GM18505 (cell line): ENCODE results near the gene UBLCP1.
"Not testable (repeated sequence)": the region's sequence is repeated elsewhere in the genome, so short reads cannot be mapped to it uniquely, and the experiment has no call there.

Experiments used
- ATAC-seq: cut with Tn5 transposase; IDR thresholded peaks from one replicate; pipeline ENCODE4 v1.9.1; 2021; ENCODE audit not compliant: unreplicated experiment
- POLR2A ChIP-seq: IDR thresholded peaks from 4 replicates; pipeline ENCODE4 v1.6.1; 2011; ENCODE audit warnings: borderline replicate concordance; ENCODE audit not compliant: insufficient read depth, insufficient read length; ENCODE audit errors: extremely low read depth

The UBLCP1 gene

DNA sequence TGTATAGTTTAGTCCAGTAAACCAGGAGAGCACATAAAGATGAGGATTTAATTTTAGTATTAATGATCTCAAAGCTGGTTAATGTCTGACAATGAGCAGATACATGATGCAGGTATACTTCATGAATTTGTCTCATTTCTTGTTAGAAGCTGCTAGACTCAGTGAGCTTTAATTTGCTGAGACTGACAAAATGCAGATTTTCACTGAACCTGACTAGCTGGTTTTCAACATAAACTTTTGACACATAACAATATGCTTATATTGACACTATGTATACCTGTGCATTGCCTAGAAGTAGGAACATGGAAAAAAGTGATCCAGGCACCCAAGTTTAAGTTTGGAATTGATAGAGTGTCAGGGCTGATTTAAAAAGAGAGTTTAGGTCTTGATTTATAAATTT is 10.8 kb downstream of the UBLCP1 start:
- no peak for ATAC-seq
- no peak for TF ChIP-seq POLR2A

DNA sequence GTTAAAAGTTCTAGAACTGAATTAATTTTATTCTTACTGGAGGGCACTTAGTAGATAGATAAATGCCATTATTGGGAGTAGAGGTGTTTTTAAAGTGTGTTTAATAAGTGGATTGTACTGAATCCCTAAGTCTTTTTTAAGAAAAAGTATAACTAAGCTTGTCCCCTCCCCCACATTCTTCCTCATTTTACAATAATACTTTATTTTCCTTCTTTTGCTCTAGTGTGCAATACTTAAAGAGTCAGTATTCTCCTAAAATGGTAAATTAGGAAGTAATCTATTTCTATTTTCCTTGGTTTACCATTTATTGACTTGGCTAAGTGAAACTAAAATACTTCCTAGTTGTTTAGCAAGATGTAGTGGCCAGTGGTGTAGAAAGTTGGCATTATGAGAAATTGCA is 11.6 kb downstream of the UBLCP1 start:
- no peak for TF ChIP-seq POLR2A
- no peak for ATAC-seq

DNA sequence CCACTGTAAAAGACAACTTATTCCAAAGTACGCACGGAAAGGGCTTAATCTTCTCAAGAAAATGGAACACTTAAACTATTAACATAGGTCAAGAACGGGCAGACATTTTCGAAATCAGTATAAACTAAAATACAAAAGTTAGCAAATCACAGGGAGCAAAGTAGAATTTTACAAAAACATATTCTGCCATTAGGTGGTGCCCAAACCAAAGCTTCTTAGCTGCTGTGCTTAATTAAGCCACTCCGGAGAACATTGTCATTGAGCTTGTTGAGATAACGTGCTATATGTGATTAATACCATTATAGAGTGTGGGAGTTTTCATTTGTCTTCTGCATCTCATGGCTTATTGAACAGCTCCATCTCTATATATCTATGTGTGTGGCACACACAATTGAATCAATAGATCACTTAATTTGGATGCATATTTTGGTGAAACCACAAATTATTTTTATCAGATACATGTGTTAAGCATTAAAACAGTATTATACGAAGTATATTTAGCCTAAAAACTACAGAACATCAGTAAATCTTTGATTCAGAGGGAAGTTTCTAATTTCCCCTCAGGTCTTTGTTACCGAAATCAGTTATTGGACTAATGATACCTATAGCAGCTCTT is 23.4 kb downstream of the UBLCP1 start:
- no peak for TF ChIP-seq POLR2A
- no peak for ATAC-seq

DNA sequence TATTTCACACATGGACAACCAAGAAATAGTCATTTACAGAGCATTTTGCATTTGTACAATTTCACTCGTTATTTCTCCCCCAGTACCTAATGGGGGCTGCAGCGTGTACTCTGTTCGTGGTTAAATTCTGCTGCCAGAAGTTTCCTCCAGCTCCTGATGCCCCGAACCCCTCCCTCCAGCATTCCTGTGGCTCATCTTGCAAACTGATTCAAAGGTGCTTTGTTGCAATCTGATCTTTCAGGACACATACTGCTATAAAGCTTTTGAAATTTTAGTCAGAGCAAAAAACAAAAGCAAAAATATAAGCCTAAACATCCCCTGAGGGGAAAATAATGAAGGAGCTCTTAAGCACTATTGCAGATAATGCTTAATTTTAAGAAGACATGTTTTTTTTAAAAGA is 27.7 kb downstream of the UBLCP1 start:
- no peak for TF ChIP-seq POLR2A
- ATAC-seq: no peak

DNA sequence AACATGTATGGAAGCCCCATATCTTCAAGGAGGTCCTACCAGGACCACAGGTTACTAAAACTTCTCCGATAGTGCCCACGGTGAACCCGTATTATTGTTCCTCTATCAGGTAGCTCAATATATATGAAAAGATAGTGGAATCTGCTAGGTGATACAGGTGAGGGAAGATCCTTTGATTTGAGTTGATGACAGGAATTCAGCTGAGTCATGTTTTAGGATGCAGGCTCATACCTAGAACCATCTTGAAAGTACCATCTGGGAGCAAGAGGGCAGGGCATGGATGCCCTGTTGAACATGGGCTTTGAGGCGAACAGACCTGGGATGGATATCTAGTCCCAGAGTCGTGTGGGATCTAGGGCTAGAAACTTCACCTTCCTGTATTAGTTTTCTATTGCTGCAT is 31.8 kb downstream of the UBLCP1 start:
- no peak for ATAC-seq
- TF ChIP-seq POLR2A: no peak

DNA sequence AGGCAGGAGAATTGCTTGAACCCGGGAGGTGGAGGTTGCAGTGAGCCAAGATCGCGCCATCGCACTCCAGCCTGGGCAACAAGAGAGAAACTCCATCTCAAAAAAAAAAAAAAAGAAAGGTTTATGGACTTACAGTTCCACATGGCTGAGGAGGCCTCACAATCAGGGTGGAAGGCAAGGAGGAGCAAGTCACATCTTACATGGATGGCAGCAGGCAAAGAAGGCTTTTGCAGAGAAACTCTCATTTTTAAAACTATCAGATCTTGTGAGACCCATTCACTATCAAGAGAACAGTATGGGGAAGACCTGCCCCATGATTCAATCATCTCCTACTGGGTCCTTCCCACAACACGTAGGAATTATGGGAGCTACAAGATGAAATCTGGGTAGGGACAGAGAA is 34.2 kb downstream of the UBLCP1 start:
- ATAC-seq: not testable (repeated sequence)

DNA sequence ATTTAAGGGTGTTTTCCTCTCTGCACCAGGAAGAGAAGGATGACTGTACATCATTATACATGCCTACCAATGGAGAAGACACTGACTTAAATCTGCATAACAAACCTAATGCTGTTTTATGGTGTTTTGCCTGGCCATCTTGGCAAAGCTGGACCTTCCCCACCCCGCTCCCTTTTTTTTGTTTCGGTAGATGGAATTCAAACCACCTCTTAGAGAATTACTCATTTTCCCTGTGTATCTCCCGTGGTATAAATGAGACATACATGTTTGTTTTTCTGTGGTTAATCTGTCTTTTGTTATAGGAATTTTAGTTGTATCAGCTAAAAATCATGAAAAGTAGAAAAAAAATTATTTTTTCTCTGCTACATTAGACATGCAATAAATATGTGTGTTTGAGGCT is 38.4 kb downstream of the UBLCP1 start:
- no peak for TF ChIP-seq POLR2A
- no peak for ATAC-seq

DNA sequence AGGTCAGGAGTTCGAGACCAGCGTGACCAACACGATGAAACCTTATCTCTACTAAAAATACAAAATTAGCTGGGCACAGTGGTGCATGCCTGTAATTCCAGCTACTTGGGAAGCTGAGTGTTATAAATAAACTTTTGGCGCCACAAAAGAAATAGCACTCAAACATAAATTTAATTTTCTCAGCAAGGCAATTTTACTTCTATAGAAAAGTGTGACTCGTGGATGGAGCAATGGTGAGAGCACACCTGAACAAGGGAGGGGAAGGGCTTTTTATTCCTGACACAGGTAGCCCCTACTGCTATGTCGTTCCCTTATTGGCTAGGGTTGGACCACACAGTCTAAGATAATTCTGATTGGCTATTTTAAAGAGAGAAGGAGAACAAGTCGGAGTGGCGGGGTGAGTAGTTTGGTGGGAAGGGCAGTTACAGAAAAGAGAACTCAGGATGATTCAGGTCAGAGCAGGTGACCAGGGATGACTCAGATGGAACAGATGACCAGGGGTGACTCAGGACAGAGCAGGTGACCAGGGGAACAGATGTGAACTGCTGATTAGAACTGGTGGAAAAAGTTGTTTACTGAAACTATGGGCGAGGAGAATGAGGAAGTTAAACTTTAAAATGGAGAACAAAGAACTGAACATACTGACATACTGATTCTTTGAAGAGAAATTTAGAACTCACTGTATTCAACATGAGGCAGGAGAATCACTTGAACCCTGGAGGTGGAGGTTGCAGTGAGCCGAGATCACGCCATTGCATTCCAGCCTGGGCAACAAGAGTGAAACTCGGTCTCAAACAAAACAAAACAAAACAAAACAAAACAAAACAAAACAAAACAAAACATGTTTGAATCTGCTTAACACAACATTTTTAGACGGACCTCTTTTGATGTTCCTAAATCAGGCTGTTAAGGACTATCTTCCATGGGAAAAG is 39.1 kb downstream of the UBLCP1 start:
- not testable (repeated sequence) for ATAC-seq

DNA sequence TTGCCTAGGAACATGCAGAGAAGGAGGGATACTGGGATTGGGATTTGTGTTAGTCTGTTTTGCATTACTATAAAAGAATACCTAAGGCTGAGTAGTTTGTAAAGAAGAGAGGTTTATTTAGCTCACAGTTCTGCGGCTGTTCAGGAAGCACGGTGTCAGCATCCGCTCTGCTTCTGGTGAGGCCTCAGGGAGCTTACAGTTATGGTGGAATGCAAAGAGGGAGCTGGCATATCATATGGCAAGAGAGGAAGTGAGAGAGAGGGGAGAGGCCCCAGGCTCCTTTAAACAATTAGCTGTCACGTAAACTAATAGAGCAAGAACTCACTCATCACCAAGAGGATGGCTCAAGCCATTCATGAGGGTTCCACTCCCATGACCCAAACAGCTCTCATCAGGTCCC is 40.2 kb downstream of the UBLCP1 start:
- ATAC-seq: no peak

DNA sequence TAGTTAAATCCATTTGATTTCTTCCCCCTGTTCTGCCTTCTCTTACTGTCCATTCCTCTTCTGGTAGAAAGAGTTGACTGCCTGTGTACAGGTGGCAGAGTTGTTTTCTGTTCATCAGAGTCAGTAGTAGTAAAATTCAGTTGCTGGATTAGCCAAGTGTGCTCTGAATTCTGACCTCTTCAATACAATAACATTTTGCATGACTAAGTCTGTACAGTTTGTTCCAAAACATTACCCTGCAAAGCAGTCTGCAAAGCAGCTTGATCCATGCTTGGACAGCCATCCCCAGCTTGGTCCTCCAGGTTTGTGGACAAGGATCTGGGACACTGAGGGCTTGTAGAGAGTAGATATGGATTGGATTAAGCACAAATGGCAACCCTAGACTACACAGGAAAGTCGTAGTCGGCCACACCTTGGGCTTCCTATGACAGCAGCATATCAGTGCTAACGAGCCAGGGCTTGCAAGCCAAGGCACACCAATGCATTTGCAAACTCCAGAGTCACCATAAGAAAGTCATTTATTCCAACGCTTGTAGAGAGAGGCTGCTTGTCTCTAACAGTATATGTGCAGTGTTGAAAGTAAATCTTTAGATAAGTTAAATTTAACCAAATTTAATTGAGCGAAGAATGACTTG is 42.0 kb downstream of the UBLCP1 start:
- no peak for TF ChIP-seq POLR2A
- ATAC-seq: no peak

More for the DNA sequence above, 40.2 kb downstream of the UBLCP1 start:
- no peak for TF ChIP-seq POLR2A

DNA sequence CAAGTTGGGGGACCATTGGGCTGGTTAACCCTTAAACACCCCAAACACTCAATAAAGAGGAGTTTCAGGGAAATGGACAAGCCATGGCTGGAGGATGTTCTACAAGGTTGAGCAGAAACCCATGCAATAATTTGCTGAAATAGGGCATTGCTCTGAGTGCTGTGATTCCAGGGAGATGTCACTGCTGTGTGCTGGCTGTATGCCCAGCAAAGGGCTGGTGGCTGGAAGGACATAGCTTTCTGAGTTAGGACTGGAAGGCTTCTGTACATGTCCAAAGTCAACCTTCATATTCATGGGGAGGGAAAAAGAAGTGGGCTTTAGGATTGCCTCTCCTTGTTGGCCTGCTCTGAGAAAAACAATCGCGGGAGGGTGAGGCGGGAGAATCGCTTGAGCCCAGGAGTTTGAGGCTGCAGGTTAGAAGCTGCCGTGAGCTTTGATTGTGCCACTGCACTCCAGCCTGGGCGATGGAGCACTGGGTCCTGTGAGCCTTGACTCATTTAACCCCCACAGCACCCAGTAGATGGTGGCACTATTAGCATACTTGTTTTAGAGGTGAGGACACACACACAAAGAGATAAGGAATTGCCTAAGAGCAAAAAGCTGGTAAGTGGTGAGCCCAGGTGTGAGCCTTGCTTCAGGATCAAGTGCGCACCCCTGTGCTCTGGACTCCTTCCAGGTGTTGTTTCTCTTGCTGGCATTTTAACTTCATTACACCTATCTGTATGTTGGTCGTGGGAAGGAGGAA is 46.8 kb downstream of the UBLCP1 start:
- no peak for TF ChIP-seq POLR2A
- no peak for ATAC-seq

DNA sequence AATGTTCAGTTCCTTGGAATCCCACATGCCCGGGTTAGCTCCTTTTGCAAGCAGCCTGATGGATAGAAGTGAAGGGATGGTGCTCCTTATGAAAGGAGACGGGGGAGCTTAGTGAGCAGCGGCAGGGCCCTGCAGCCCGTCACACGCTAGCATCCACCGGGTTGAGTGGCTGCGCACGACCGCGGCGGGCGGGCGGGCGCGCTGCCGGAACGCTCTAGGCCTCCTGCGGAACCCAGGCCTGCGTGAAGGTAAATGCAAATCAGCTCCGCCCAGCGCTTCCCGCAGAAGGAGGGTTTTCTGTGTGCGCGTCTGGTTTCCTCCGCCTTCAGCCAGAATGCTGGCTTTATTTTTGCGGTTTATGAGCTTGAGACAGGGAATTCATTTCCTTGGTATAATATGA is 47.4 kb downstream of the UBLCP1 start:
- no peak for ATAC-seq

DNA sequence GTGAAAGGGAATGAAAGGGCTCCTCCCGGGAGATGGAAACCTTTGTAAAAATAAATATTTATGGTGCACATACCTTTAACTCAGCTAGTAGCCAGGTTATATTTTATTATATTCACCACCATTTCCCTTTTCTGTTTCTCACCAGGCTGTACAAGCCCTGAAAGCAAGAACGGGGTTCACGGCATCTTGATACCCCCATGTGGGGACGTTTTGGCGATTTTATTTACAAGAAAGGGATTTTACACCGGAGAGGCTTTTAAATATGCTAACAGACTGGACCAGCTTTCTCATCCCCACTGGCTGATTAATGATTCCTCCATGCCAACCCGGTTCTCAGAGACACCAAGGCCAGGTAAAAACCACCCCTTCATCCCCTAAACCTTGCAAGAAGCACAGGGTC is 48.0 kb downstream of the UBLCP1 start:
- ATAC-seq: no peak
- TF ChIP-seq POLR2A: no peak

More for the DNA sequence above, 47.4 kb downstream of the UBLCP1 start:
- TF ChIP-seq POLR2A: no peak

DNA sequence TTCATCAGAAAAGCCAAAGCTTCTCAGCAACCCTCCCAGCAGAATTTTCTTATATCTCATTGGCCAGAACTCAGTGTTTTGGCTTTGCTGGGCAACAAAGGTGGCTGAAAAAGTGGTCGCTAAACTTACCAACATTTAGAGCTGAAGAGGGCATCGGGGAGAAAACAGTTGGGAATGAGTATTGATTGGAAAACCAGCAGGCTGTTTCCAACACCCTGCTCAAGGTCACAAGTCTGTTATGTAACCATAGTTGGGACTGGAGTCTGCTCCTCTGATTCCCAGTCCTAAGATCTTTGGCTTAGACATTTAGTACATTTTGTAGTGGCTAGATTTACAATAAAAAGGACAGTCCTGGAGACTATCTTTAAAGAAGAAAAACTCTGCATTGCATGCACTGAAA is 50.1 kb downstream of the UBLCP1 start:
- ATAC-seq: no peak
- TF ChIP-seq POLR2A: no peak
